Esophagus muscularis mucosa (tissue), 3 donors: ENCODE results near the gene CDH4.

Source experiments
- POLR2A ChIP-seq: fragments of 450-650 bp; IDR thresholded peaks from one replicate; pipeline ENCODE4 v1.6.1; 2017; ENCODE audit warnings: antibody characterized with exemption, moderate library complexity, mild to moderate bottlenecking, low read depth
- TF ChIP-seq, protein P1 (sequence below), 3 experiments: fragments of 200-600 bp in 2 of 3; fragments of 450-650 bp in 1 of 3; sonication (generic) in 2 of 3; IDR thresholded peaks; one replicate each; pipeline ENCODE4 v1.5.1; 2017 to 2019; ENCODE audit warnings: antibody characterized with exemption in 3 of 3, mild to moderate bottlenecking in 2 of 3, moderate library complexity in 1 of 3

DNA sequence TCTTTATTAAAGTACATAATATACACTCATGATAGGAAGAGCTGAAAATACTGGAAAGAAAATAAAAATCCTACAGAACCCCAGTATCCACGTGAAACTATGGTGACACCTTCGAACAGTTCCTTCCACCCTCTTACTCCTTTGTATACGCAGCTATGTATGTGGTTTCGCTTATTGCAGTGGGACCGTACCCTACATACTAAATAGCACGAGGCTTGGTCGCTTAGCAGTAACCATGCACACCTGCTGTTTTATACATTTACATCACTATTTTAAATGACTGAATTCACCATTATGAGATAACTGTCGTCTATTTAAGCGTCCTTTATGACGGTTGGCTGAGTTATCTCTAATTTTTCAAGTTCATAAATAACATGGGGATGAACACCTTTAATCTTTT lies 400.1 kb downstream of the CDH4 start:
- TF ChIP-seq, protein P1, sequence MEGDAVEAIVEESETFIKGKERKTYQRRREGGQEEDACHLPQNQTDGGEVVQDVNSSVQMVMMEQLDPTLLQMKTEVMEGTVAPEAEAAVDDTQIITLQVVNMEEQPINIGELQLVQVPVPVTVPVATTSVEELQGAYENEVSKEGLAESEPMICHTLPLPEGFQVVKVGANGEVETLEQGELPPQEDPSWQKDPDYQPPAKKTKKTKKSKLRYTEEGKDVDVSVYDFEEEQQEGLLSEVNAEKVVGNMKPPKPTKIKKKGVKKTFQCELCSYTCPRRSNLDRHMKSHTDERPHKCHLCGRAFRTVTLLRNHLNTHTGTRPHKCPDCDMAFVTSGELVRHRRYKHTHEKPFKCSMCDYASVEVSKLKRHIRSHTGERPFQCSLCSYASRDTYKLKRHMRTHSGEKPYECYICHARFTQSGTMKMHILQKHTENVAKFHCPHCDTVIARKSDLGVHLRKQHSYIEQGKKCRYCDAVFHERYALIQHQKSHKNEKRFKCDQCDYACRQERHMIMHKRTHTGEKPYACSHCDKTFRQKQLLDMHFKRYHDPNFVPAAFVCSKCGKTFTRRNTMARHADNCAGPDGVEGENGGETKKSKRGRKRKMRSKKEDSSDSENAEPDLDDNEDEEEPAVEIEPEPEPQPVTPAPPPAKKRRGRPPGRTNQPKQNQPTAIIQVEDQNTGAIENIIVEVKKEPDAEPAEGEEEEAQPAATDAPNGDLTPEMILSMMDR (IDR thresholded peaks at IDR 0.05) = no peak
- TF ChIP-seq POLR2A = no peak
